ENCODE measurements around the gene DOCK2. TPM values are rescaled to one million over a fixed set of nuclear protein-coding genes. Genes with fewer than 3 reads are reported as not detected.

The DOCK2 gene
- total and polyA plus RNA-seq, 4 donors = 5.0 to 30.4 (median 7.4) TPM

- peaks cover 2% of the 10 kb centered on the region for H3K27me3 ChIP-seq (ENCODE audit: control insufficient read depth, insufficient read depth, low read length)
- no peak overlapping the region for H3K4me3 ChIP-seq (ENCODE audit: low read depth, low read length)
- no peak overlapping the region for H3K27ac ChIP-seq (ENCODE audit: low read depth, low read length)
- H3K36me3 ChIP-seq (ENCODE audit: control insufficient read depth, insufficient read depth, low read length) = no peaks in the 10 kb centered on the region
- no peak for DNase-seq (ENCODE audit: low read depth in 4 of 6, low spot score in 6 of 6)
- H3K4me1 ChIP-seq (ENCODE audit: control insufficient read depth, insufficient read depth, low read length) = peaks cover 6% of the 10 kb centered on the region
- WGBS (ENCODE audit: insufficient coverage) = 57% methylated on average over 2 of the region's 6 CpGs
- no peaks in the 10 kb centered on the region for H3K9me3 ChIP-seq (ENCODE audit: control insufficient read depth, insufficient read depth, low read length)
These were observed 130.9 kb downstream of the DOCK2 start for GRCh38 chr5:169767938-169768337.

GRCh38 chr5:169768416-169768815, 131.3 kb downstream of the DOCK2 start:
- DNase-seq (ENCODE audit: low read depth in 4 of 6, low spot score in 6 of 6) = no peak

GRCh38 chr5:169770109-169770508, 133.0 kb downstream of the DOCK2 start:
- WGBS (ENCODE audit: insufficient coverage) = no CpG with 5 or more reads among the region's 1 CpG
- no peak for DNase-seq (ENCODE audit: low read depth in 4 of 6, low spot score in 6 of 6)
- H3K27me3 ChIP-seq (ENCODE audit: control insufficient read depth, insufficient read depth, low read length) = peaks cover 2% of the 10 kb centered on the region
- H3K9me3 ChIP-seq (ENCODE audit: control insufficient read depth, insufficient read depth, low read length) = no peaks in the 10 kb centered on the region
- no peak overlapping the region for H3K27ac ChIP-seq (ENCODE audit: low read depth, low read length)
- H3K4me1 ChIP-seq (ENCODE audit: control insufficient read depth, insufficient read depth, low read length) = no peaks in the 10 kb centered on the region
- no peak overlapping the region for H3K4me3 ChIP-seq (ENCODE audit: low read depth, low read length)
- no peaks in the 10 kb centered on the region for H3K36me3 ChIP-seq (ENCODE audit: control insufficient read depth, insufficient read depth, low read length)

More at GRCh38 chr5:169768416-169768815, 131.3 kb downstream of the DOCK2 start:
- Histone ChIP-seq H3K27ac (ENCODE audit: low read depth, low read length) (no peak overlapping the region), H3K36me3 (ENCODE audit: control insufficient read depth, insufficient read depth, low read length) (no peaks in the 10 kb centered on the region), H3K4me1 (ENCODE audit: control insufficient read depth, insufficient read depth, low read length) (peaks cover 1% of the 10 kb centered on the region), H3K9me3 (ENCODE audit: control insufficient read depth, insufficient read depth, low read length) (no peaks in the 10 kb centered on the region), H3K4me3 (ENCODE audit: low read depth, low read length) (no peak overlapping the region), H3K27me3 (ENCODE audit: control insufficient read depth, insufficient read depth, low read length) (peaks cover 2% of the 10 kb centered on the region)
- WGBS (ENCODE audit: insufficient coverage) = 67% methylated on average over 1 of the region's 1 CpG

GRCh38 chr5:169772256-169772655, 135.2 kb downstream of the DOCK2 start:
- no peaks in the 10 kb centered on the region for H3K9me3 ChIP-seq (ENCODE audit: control insufficient read depth, insufficient read depth, low read length)
- no peak for DNase-seq (ENCODE audit: low read depth in 4 of 6, low spot score in 6 of 6)
- WGBS (ENCODE audit: insufficient coverage) = no CpG with 5 or more reads among the region's 2 CpGs
- peaks cover 2% of the 10 kb centered on the region for H3K27me3 ChIP-seq (ENCODE audit: control insufficient read depth, insufficient read depth, low read length)
- H3K4me3 ChIP-seq (ENCODE audit: low read depth, low read length) = no peak overlapping the region
- H3K4me1 ChIP-seq (ENCODE audit: control insufficient read depth, insufficient read depth, low read length) = no peaks in the 10 kb centered on the region
- no peaks in the 10 kb centered on the region for H3K36me3 ChIP-seq (ENCODE audit: control insufficient read depth, insufficient read depth, low read length)
- H3K27ac ChIP-seq (ENCODE audit: low read depth, low read length) = no peak overlapping the region

GRCh38 chr5:169772688-169773087, 135.6 kb downstream of the DOCK2 start:
- Histone ChIP-seq H3K9me3 (ENCODE audit: control insufficient read depth, insufficient read depth, low read length) (no peaks in the 10 kb centered on the region), H3K27ac (ENCODE audit: low read depth, low read length) (no peak overlapping the region), H3K4me1 (ENCODE audit: control insufficient read depth, insufficient read depth, low read length) (no peaks in the 10 kb centered on the region), H3K36me3 (ENCODE audit: control insufficient read depth, insufficient read depth, low read length) (no peaks in the 10 kb centered on the region), H3K4me3 (ENCODE audit: low read depth, low read length) (no peak overlapping the region), H3K27me3 (ENCODE audit: control insufficient read depth, insufficient read depth, low read length) (peaks cover 2% of the 10 kb centered on the region)
- 59% methylated on average over 5 of the region's 6 CpGs for WGBS (ENCODE audit: insufficient coverage)
- DNase-seq (ENCODE audit: low read depth in 4 of 6, low spot score in 6 of 6) = no peak

- Histone ChIP-seq H3K27me3 (ENCODE audit: control insufficient read depth, insufficient read depth, low read length) (no peaks in the 10 kb centered on the region), H3K27ac (ENCODE audit: low read depth, low read length) (no peak overlapping the region), H3K4me3 (ENCODE audit: low read depth, low read length) (no peak overlapping the region), H3K9me3 (ENCODE audit: control insufficient read depth, insufficient read depth, low read length) (no peaks in the 10 kb centered on the region), H3K36me3 (ENCODE audit: control insufficient read depth, insufficient read depth, low read length) (no peaks in the 10 kb centered on the region), H3K4me1 (ENCODE audit: control insufficient read depth, insufficient read depth, low read length) (peaks cover 7% of the 10 kb centered on the region)
- DNase-seq (ENCODE audit: low read depth in 4 of 6, low spot score in 6 of 6) = peak in 2 of 6 donors; percentile 30 to 50
- 33% methylated on average over 5 of the region's 6 CpGs for WGBS (ENCODE audit: insufficient coverage)
These were observed 140.1 kb downstream of the DOCK2 start for GRCh38 chr5:169777159-169777558.

- Histone ChIP-seq H3K27ac (ENCODE audit: low read depth, low read length) (no peak overlapping the region), H3K36me3 (ENCODE audit: control insufficient read depth, insufficient read depth, low read length) (no peaks in the 10 kb centered on the region), H3K4me3 (ENCODE audit: low read depth, low read length) (no peak overlapping the region), H3K4me1 (ENCODE audit: control insufficient read depth, insufficient read depth, low read length) (peaks cover 7% of the 10 kb centered on the region), H3K9me3 (ENCODE audit: control insufficient read depth, insufficient read depth, low read length) (no peaks in the 10 kb centered on the region), H3K27me3 (ENCODE audit: control insufficient read depth, insufficient read depth, low read length) (no peaks in the 10 kb centered on the region)
- 91% methylated on average over 4 of the region's 7 CpGs for WGBS (ENCODE audit: insufficient coverage)
- no peak for DNase-seq (ENCODE audit: low read depth in 4 of 6, low spot score in 6 of 6)
These were observed 141.8 kb downstream of the DOCK2 start for GRCh38 chr5:169778622-169779596.

- WGBS (ENCODE audit: insufficient coverage) = 100% methylated on average over 1 of the region's 6 CpGs
- Histone ChIP-seq H3K4me3 (ENCODE audit: low read depth, low read length) (no peak overlapping the region), H3K36me3 (ENCODE audit: control insufficient read depth, insufficient read depth, low read length) (no peaks in the 10 kb centered on the region), H3K27me3 (ENCODE audit: control insufficient read depth, insufficient read depth, low read length) (no peaks in the 10 kb centered on the region), H3K4me1 (ENCODE audit: control insufficient read depth, insufficient read depth, low read length) (peaks cover 11% of the 10 kb centered on the region), H3K9me3 (ENCODE audit: control insufficient read depth, insufficient read depth, low read length) (no peaks in the 10 kb centered on the region), H3K27ac (ENCODE audit: low read depth, low read length) (no peak overlapping the region)
- peak in 2 of 6 donors; percentile 54 to 62 for DNase-seq (ENCODE audit: low read depth in 4 of 6, low spot score in 6 of 6)
These were observed 144.6 kb downstream of the DOCK2 start for GRCh38 chr5:169781420-169782345.

GRCh38 chr5:169785771-169786618, 148.9 kb downstream of the DOCK2 start:
- H3K4me1 ChIP-seq (ENCODE audit: control insufficient read depth, insufficient read depth, low read length) = peaks cover 8% of the 10 kb centered on the region
- WGBS (ENCODE audit: insufficient coverage) = 50% methylated on average over 3 of the region's 5 CpGs

More at GRCh38 chr5:169785771-169786618, 148.9 kb downstream of the DOCK2 start:
- Histone ChIP-seq H3K36me3 (ENCODE audit: control insufficient read depth, insufficient read depth, low read length) (no peaks in the 10 kb centered on the region), H3K9me3 (ENCODE audit: control insufficient read depth, insufficient read depth, low read length) (no peaks in the 10 kb centered on the region), H3K27ac (ENCODE audit: low read depth, low read length) (no peak overlapping the region), H3K4me3 (ENCODE audit: low read depth, low read length) (no peak overlapping the region), H3K27me3 (ENCODE audit: control insufficient read depth, insufficient read depth, low read length) (no peaks in the 10 kb centered on the region)
- peak in 1 of 6 donors; percentile 55 for DNase-seq (ENCODE audit: low read depth in 4 of 6, low spot score in 6 of 6)
